ENCODE measurements around the gene PKIB. TPM values are rescaled to one million over a fixed set of nuclear protein-coding genes. Genes with fewer than 3 reads are reported as not detected.
"Not testable (repeated sequence)": the region's sequence is repeated elsewhere in the genome, so short reads cannot be mapped to it uniquely, and the experiment has no call there.

The PKIB gene
- total RNA-seq, 1 experiment from 2014 or later = 62.9 TPM

DNA sequence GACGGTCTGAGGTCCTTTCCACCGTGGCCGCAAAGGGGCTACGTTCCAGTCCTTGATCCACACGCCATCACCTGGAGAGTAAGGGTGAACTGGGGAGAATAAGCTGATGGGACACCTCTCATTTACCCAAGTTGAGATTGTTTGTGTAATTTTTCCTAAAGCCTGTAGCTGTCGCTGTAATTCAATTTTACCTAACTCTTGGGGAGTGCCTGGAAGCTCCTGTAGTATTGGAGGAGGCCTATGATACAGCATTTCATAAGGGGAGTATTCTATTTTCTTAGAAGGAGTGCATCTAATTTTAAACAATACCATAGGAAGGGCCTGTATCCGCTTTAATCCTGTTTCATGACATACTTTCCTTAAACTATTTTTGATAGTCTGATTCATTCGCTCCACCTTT, 134.0 kb downstream of the PKIB start:
- not testable (repeated sequence) for H3K4me3 ChIP-seq (ENCODE audit: insufficient read depth, low read depth, low read length); H3K36me3 ChIP-seq (replicated peaks; ENCODE audit: control insufficient read depth, insufficient read depth, low read length); DNase-seq; H3K27me3 ChIP-seq (ENCODE audit: control insufficient read depth, insufficient read depth, low read length)

- not testable (repeated sequence) for H3K36me3 ChIP-seq (replicated peaks; ENCODE audit: control insufficient read depth, insufficient read depth, low read length); DNase-seq; H3K4me3 ChIP-seq (ENCODE audit: insufficient read depth, low read depth, low read length); H3K27me3 ChIP-seq (ENCODE audit: control insufficient read depth, insufficient read depth, low read length)
These were observed 134.7 kb downstream of the PKIB start for GRCh38 chr6:122744856-122745255.

DNA sequence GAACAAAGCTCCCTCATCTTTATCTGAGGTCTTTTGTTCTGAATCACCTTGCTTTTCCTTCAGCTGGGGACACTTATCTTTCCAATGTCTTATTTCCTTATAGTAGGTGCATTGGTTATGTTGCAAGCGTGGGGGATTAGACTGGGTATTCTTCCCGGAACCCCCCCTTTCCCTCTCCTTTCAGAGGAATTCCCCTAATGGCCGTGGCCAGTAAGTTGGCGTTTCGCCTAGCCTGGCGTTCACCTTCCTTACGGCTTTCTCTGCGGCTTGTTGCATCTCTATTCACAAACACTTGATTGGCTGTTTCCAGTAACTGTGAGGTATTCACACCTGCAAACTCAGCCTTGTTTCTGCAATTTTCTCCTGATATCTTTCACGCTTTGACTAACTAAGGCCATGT, 136.5 kb downstream of the PKIB start:
- H3K4me3 ChIP-seq (ENCODE audit: insufficient read depth, low read depth, low read length) = no peak overlapping the region
- peaks cover 13% of the 10 kb centered on the region; the same call in 1 of the 2 replicates for H3K27me3 ChIP-seq (ENCODE audit: control insufficient read depth, insufficient read depth, low read length)
- H3K36me3 ChIP-seq (replicated peaks; ENCODE audit: control insufficient read depth, insufficient read depth, low read length) = no peaks in the 10 kb centered on the region
- no peak for DNase-seq

GRCh38 chr6:122747573-122747972, 137.4 kb downstream of the PKIB start:
- no peaks in the 10 kb centered on the region for H3K36me3 ChIP-seq (replicated peaks; ENCODE audit: control insufficient read depth, insufficient read depth, low read length)
- no peak for DNase-seq
- peaks cover 19% of the 10 kb centered on the region; the same call in 1 of the 2 replicates for H3K27me3 ChIP-seq (ENCODE audit: control insufficient read depth, insufficient read depth, low read length)
- no peak overlapping the region for H3K4me3 ChIP-seq (ENCODE audit: insufficient read depth, low read depth, low read length)

- H3K27me3 ChIP-seq (ENCODE audit: control insufficient read depth, insufficient read depth, low read length) = peaks cover 32% of the 10 kb centered on the region
- H3K36me3 ChIP-seq (replicated peaks; ENCODE audit: control insufficient read depth, insufficient read depth, low read length); DNase-seq; H3K4me3 ChIP-seq (ENCODE audit: insufficient read depth, low read depth, low read length): not testable (repeated sequence)
These were observed 138.7 kb downstream of the PKIB start for GRCh38 chr6:122748945-122749344.

- Histone ChIP-seq H3K27me3 (ENCODE audit: control insufficient read depth, insufficient read depth, low read length) (peaks cover 38% of the 10 kb centered on the region), H3K36me3 (replicated peaks; ENCODE audit: control insufficient read depth, insufficient read depth, low read length) (no peaks in the 10 kb centered on the region), H3K4me3 (ENCODE audit: insufficient read depth, low read depth, low read length) (no peak overlapping the region)
- no peak for DNase-seq
These were observed 139.3 kb downstream of the PKIB start for GRCh38 chr6:122749451-122750050.

- Histone ChIP-seq H3K4me3 (ENCODE audit: insufficient read depth, low read depth, low read length) (no peak overlapping the region), H3K36me3 (replicated peaks; ENCODE audit: control insufficient read depth, insufficient read depth, low read length) (no peaks in the 10 kb centered on the region), H3K27me3 (ENCODE audit: control insufficient read depth, insufficient read depth, low read length) (peaks cover 44% of the 10 kb centered on the region)
- no peak for DNase-seq
These were observed 141.1 kb downstream of the PKIB start for GRCh38 chr6:122751326-122751725.

DNA sequence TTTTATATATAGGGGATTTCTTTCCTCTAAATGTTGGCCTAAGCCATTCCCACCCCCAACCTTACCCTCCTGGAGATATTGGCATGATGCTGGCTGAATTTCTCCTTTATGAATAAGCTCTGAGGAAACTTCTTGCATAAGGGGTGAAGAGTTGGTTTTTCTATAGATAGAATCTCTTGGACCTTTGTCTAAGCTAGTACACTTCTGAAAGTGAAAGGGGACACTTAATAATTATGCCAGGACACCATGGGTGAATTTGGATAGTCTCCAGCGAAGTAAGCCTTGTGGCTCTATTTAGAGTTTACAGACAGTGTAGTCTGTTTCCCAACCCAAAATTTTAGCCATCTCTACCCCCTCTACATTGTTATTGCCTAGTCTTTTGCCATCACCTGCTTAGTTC, 142.3 kb downstream of the PKIB start:
- Histone ChIP-seq H3K27me3 (ENCODE audit: control insufficient read depth, insufficient read depth, low read length) (peaks cover 55% of the 10 kb centered on the region), H3K36me3 (replicated peaks; ENCODE audit: control insufficient read depth, insufficient read depth, low read length) (no peaks in the 10 kb centered on the region), H3K4me3 (ENCODE audit: insufficient read depth, low read depth, low read length) (no peak overlapping the region)
- no peak for DNase-seq

DNA sequence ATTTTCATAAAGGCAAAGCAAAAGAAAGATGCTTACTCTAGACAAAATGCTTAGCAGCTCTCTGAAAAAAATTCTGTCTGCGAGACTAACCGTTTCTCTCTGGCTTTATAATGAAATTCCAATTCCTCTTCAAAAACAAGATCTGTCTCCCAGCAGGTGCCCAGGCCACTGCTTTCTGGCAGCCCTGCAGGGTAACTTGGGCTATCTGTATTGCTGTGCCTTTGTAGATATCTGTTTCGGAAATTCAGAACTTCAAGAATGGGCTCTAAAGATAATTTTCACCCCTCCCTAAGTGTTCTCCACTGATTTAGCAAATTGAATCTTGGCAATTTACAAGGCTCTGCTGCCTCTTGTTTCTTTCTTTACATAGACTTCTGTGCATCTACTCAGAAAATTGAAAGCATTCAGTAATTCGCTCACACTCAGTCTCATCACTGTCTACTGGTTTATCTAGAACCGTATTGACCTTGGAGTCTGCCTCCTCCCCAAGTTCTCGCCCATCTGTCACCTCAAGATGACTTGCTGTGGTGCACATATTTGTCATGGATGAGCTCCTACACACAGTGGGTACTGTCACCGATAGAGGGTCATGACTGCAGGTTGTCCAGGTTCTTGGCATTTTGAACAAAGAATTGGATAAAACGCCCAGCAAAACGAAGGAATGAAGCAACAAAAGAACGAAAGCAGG, 142.9 kb downstream of the PKIB start:
- H3K27me3 ChIP-seq (ENCODE audit: control insufficient read depth, insufficient read depth, low read length) = peaks cover 59% of the 10 kb centered on the region
- H3K36me3 ChIP-seq (replicated peaks; ENCODE audit: control insufficient read depth, insufficient read depth, low read length) = no peaks in the 10 kb centered on the region
- peak; percentile 24 for DNase-seq
- H3K4me3 ChIP-seq (ENCODE audit: insufficient read depth, low read depth, low read length) = no peak overlapping the region

GRCh38 chr6:122753688-122754056, 143.5 kb downstream of the PKIB start:
- DNase-seq = no peak
- Histone ChIP-seq H3K36me3 (replicated peaks; ENCODE audit: control insufficient read depth, insufficient read depth, low read length) (no peaks in the 10 kb centered on the region), H3K4me3 (ENCODE audit: insufficient read depth, low read depth, low read length) (no peak overlapping the region), H3K27me3 (ENCODE audit: control insufficient read depth, insufficient read depth, low read length) (peaks cover 63% of the 10 kb centered on the region)

DNA sequence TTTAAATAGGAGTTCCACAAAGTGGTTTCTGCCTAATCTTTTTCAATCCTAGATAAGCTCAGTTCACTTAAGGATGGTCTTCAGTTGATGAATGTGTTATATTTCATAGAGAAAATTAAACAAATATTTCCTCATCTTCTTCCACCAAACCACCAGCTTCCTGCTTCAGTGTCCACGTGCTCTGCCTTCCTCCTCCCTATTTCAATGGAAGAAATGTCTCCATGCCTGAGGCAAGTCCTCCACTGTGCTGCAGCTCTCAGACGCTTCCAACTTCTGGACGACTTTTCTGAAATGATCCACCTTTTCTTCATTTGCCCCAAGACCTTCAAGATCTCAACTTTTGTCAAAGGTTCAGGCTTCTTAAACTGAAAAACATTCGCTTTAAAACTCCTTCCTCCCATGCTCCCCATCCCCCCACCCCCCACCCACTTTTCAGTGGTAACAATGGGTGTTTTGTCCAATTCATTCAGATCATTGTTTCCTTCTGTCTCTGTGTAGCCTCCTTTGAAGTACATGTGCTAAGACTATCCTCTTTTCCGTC, 144.1 kb downstream of the PKIB start:
- DNase-seq = no peak
- Histone ChIP-seq H3K36me3 (replicated peaks; ENCODE audit: control insufficient read depth, insufficient read depth, low read length) (no peaks in the 10 kb centered on the region), H3K4me3 (ENCODE audit: insufficient read depth, low read depth, low read length) (no peak overlapping the region), H3K27me3 (ENCODE audit: control insufficient read depth, insufficient read depth, low read length) (peaks cover 68% of the 10 kb centered on the region)

GRCh38 chr6:122755901-122756300, 145.7 kb downstream of the PKIB start:
- peaks cover 71% of the 10 kb centered on the region for H3K27me3 ChIP-seq (ENCODE audit: control insufficient read depth, insufficient read depth, low read length)
- H3K36me3 ChIP-seq (replicated peaks; ENCODE audit: control insufficient read depth, insufficient read depth, low read length) = no peaks in the 10 kb centered on the region
- no peak for DNase-seq
- H3K4me3 ChIP-seq (ENCODE audit: insufficient read depth, low read depth, low read length) = no peak overlapping the region

DNA sequence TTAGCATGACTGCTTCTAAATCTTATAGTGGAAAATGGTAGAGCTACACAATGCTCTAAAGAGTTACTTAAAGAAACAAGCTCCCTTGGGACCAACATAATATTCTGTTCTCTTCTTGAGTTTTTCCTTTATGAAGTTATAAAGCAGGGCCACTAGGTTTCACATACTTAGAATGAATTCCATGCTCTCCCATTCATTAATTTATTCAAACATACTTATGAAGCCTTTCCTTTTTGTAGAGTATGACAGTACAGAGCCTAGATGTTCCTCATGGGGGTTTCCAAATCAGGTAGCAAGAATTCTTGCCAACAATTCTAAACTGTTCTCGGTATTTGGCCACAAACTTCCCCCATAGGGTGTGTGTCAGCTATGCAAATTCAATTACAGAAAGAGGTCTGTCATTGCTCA, 148.7 kb downstream of the PKIB start:
- no peak for DNase-seq
- H3K27me3 ChIP-seq (ENCODE audit: control insufficient read depth, insufficient read depth, low read length) = peaks cover 54% of the 10 kb centered on the region

GRCh38 chr6:122760330-122760729, 150.1 kb downstream of the PKIB start:
- no peak for DNase-seq

More for the DNA sequence above, 148.7 kb downstream of the PKIB start:
- H3K36me3 ChIP-seq (replicated peaks; ENCODE audit: control insufficient read depth, insufficient read depth, low read length) = no peaks in the 10 kb centered on the region
- no peak overlapping the region for H3K4me3 ChIP-seq (ENCODE audit: insufficient read depth, low read depth, low read length)

GRCh38 chr6:122766256-122766655, 156.1 kb downstream of the PKIB start:
- H3K4me3 ChIP-seq (ENCODE audit: insufficient read depth, low read depth, low read length) = no peak overlapping the region
- peaks cover 8% of the 10 kb centered on the region; the same call in 1 of the 2 replicates for H3K27me3 ChIP-seq (ENCODE audit: control insufficient read depth, insufficient read depth, low read length)
- H3K36me3 ChIP-seq (replicated peaks; ENCODE audit: control insufficient read depth, insufficient read depth, low read length) = no peaks in the 10 kb centered on the region

More at GRCh38 chr6:122760330-122760729, 150.1 kb downstream of the PKIB start:
- Histone ChIP-seq H3K36me3 (replicated peaks; ENCODE audit: control insufficient read depth, insufficient read depth, low read length) (no peaks in the 10 kb centered on the region), H3K27me3 (ENCODE audit: control insufficient read depth, insufficient read depth, low read length) (peaks cover 42% of the 10 kb centered on the region), H3K4me3 (ENCODE audit: insufficient read depth, low read depth, low read length) (no peak overlapping the region)

More at GRCh38 chr6:122766256-122766655, 156.1 kb downstream of the PKIB start:
- DNase-seq = no peak

Data from H7 (cell line).